Neural cell (in vitro differentiated cells): ENCODE results near the gene NELL1.
"Not testable (repeated sequence)": the region's sequence is repeated elsewhere in the genome, so short reads cannot be mapped to it uniquely, and the experiment has no call there.

Experiments
- EP300 ChIP-seq: fragments of 450-650 bp; conservative IDR thresholded peaks from 2 replicates; pipeline ENCODE4 v1.6.1; 2014; ENCODE audit warnings: antibody characterized with exemption, mild to moderate bottlenecking, moderate library complexity; ENCODE audit not compliant: poor library complexity, severe bottlenecking
- POLR2AphosphoS5 ChIP-seq: IDR thresholded peaks from 2 replicates; pipeline ENCODE4 v1.6.1; 2012
- SMC3 ChIP-seq: fragments of 450-650 bp; conservative IDR thresholded peaks from 2 replicates; pipeline ENCODE4 v1.6.1; 2014; ENCODE audit warnings: antibody characterized with exemption, mild to moderate bottlenecking, moderate library complexity; ENCODE audit not compliant: poor library complexity
- TF ChIP-seq, protein P1 (sequence below): fragments of 450-650 bp; IDR thresholded peaks from 2 replicates; pipeline ENCODE4 v1.5.1; 2014; ENCODE audit warnings: antibody characterized with exemption, mild to moderate bottlenecking, moderate library complexity; ENCODE audit not compliant: poor library complexity, severe bottlenecking

DNA sequence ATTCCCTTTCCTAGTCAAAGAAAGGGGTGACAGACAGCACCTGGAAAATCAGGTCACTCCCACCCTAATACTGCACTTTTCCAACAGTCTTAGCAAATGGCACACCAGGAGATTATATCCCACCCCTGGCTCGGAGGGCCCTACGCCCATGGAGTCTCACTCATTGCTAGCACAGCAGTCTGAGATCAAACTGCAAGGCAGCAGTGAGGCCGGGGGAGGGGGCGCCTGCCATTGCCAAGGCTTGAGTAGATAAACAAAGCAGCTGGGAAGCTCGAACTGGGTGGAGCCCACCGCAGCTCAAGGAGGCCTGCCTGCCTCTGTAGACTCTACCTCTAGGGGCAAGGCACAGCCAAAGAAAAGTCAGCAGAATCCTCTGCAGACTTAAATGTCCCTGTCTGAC lies 602.8 kb downstream of the NELL1 start:
- TF ChIP-seq, protein P1, sequence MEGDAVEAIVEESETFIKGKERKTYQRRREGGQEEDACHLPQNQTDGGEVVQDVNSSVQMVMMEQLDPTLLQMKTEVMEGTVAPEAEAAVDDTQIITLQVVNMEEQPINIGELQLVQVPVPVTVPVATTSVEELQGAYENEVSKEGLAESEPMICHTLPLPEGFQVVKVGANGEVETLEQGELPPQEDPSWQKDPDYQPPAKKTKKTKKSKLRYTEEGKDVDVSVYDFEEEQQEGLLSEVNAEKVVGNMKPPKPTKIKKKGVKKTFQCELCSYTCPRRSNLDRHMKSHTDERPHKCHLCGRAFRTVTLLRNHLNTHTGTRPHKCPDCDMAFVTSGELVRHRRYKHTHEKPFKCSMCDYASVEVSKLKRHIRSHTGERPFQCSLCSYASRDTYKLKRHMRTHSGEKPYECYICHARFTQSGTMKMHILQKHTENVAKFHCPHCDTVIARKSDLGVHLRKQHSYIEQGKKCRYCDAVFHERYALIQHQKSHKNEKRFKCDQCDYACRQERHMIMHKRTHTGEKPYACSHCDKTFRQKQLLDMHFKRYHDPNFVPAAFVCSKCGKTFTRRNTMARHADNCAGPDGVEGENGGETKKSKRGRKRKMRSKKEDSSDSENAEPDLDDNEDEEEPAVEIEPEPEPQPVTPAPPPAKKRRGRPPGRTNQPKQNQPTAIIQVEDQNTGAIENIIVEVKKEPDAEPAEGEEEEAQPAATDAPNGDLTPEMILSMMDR = not testable (repeated sequence)
- not testable (repeated sequence) for TF ChIP-seq POLR2AphosphoS5, SMC3, EP300
